Suprapubic skin (tissue), 4 donors: Measurements from ENCODE around the gene DAB1. TPM values are rescaled to one million over a fixed set of nuclear protein-coding genes. Genes with fewer than 3 reads are reported as not detected.

Experiments used
- DNase-seq, 2 donors: peaks; one replicate each; pipeline ENCODE4 v3.0.0-alpha.2; 2019; ENCODE audit warnings: low spot score in 2 of 2
- H3K27ac ChIP-seq: fragments of 200-600 bp; sonication (generic); one replicate; pipeline ENCODE4 v1.5.1; 2019
- H3K27me3 ChIP-seq: fragments of 200-600 bp; sonication (generic); one replicate; pipeline ENCODE4 v1.5.1; 2019
- H3K36me3 ChIP-seq: fragments of 200-600 bp; sonication (generic); one replicate; pipeline ENCODE4 v1.5.1; 2019
- H3K4me1 ChIP-seq: fragments of 200-600 bp; sonication (generic); one replicate; pipeline ENCODE4 v1.5.1; 2019
- H3K4me3 ChIP-seq: fragments of 200-600 bp; sonication (generic); one replicate; pipeline ENCODE4 v1.5.1; 2019; ENCODE audit warnings: mild to moderate bottlenecking
- H3K9me3 ChIP-seq: fragments of 200-600 bp; sonication (generic); one replicate; pipeline ENCODE4 v1.5.1; 2019
- CTCF ChIP-seq, 2 donors: fragments of 200-600 bp in 1 of 2; fragments of 450-650 bp in 1 of 2; sonication (generic) in 1 of 2; IDR thresholded peaks; one replicate each; pipeline ENCODE4 v1.5.1; 2016 to 2019; ENCODE audit warnings: antibody characterized with exemption in 2 of 2, mild to moderate bottlenecking in 1 of 2, moderate library complexity in 1 of 2
- EP300 ChIP-seq: sonication (generic); formaldehyde crosslinking; IDR thresholded peaks from one replicate; pipeline ENCODE4 v1.6.1; 2017; ENCODE audit warnings: antibody characterized with exemption
- POLR2A ChIP-seq, 2 donors: fragments of 450-650 bp; IDR thresholded peaks; one replicate each; pipeline ENCODE4 v1.6.1; 2017; ENCODE audit warnings: antibody characterized with exemption in 2 of 2, mild to moderate bottlenecking in 2 of 2, moderate library complexity in 2 of 2
- POLR2AphosphoS5 ChIP-seq, 3 donors: sonication (generic); formaldehyde crosslinking; IDR thresholded peaks; one replicate each; pipeline ENCODE4 v1.6.1; 2017; ENCODE audit warnings: antibody characterized with exemption in 3 of 3
- WGBS: methylation state at CpG from one replicate; pipeline ENCODE4 v1.1.5; 2018; 5-methylcytosine and 5-hydroxymethylcytosine counted together
- total RNA-seq, 4 donors: library from RNA; depleted of rRNA; stranded (reverse); fragments of >200 nt; gene quantifications; one replicate each; pipeline ENCODE4 v1.1.0, GENCODE V29; 2016

DAB1 gene
- total RNA-seq, 4 donors from 2014 or later: 0.17 to 1.0 (median 0.30) TPM

DNA sequence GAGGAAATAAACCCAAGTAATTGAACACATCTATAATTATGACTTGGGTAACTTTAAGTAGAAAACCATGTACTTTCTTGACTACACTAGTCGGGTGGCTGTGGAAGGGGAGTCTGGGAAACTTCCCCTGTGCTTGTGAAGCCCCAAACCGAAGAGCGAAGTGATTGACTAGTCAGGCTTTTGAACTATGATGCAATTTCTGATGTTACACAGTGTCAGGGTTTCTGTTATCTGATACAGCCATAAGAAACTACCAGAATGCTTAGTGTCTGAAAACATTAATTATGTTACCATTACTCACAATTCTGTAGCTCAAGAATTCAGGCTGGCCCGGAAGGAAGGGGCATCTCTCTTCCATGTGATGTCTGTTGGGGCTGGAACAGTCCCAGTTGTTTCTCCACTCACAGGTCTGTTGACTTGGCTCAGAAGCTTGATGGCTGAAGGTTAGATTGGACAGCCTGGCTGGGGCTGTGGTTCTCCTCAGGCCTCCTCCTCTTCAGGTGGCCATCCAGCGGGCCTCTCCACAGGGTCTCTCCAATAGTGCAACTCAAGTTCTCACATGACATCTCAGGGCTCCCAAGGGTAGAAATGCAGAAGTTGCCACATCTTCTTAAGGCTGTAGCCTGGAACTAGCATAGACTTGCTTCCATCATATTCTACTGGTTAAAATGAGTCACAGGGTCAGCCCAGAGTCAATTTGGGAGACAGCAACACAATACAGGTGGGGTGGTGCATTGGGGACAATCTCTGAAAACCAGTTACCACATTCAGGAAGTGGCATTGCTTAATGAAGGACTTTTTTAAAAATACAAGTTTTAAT, 449.7 kb downstream of the DAB1 start:
- H3K27ac ChIP-seq: no peak overlapping the region
- no peaks in the 10 kb centered on the region for H3K27me3 ChIP-seq
- TF ChIP-seq POLR2A (IDR thresholded peaks at IDR 0.05) (no peak), POLR2AphosphoS5 (IDR thresholded peaks at IDR 0.05) (no peak), EP300 (no peak), CTCF (IDR thresholded peaks at IDR 0.05) (no peak)
- 65% methylated on average over 5 of the region's 5 CpGs for WGBS
- DNase-seq: no peak
- no peaks in the 10 kb centered on the region for H3K4me1 ChIP-seq
- no peaks in the 10 kb centered on the region for H3K36me3 ChIP-seq
- H3K9me3 ChIP-seq: no peaks in the 10 kb centered on the region
- no peak overlapping the region for H3K4me3 ChIP-seq

DNA sequence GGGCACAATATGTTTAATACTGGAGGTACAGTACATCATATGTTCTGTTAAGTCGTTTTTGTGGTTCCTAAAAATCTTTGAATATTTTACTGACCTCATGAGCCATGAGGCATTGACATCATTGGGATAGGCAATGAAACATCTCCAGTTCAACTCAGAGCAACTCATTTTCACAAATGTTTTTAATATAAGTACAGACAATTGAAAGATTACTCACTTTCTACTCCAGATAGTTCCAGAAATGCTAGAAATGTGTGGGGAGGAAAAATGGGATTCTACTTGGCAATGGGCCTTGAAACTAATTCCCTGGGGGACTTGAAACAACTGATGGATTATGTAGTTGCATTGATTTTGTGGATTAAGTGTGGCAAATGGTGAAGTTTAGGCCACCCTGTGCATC, 450.9 kb downstream of the DAB1 start:
- TF ChIP-seq POLR2AphosphoS5 (IDR thresholded peaks at IDR 0.05) (no peak), EP300 (no peak)
- H3K36me3 ChIP-seq: no peaks in the 10 kb centered on the region
- no peak for DNase-seq
- 64% methylated on average over 1 of the region's 1 CpG for whole genome bisulfite sequencing
- no peak overlapping the region for H3K4me3 ChIP-seq
- no peaks in the 10 kb centered on the region for H3K4me1 ChIP-seq
- peaks cover 3% of the 10 kb centered on the region for H3K9me3 ChIP-seq
- H3K27ac ChIP-seq: no peak overlapping the region
- H3K27me3 ChIP-seq: no peaks in the 10 kb centered on the region

GRCh38 chr1:56970280-56970679, 453.6 kb downstream of the DAB1 start:
- no peaks in the 10 kb centered on the region for H3K36me3 ChIP-seq
- WGBS: 97% methylated on average over 1 of the region's 1 CpG
- no peak for DNase-seq
- H3K4me1 ChIP-seq: no peaks in the 10 kb centered on the region
- TF ChIP-seq POLR2AphosphoS5 (IDR thresholded peaks at IDR 0.05) (no peak), POLR2A (IDR thresholded peaks at IDR 0.05) (no peak), CTCF (IDR thresholded peaks at IDR 0.05) (no peak), EP300 (no peak)
- peaks cover 3% of the 10 kb centered on the region for H3K9me3 ChIP-seq
- H3K27ac ChIP-seq: no peak overlapping the region
- H3K27me3 ChIP-seq: peaks cover 3% of the 10 kb centered on the region
- no peak overlapping the region for H3K4me3 ChIP-seq

GRCh38 chr1:56968878-56969495, 454.9 kb downstream of the DAB1 start:
- no peaks in the 10 kb centered on the region for H3K36me3 ChIP-seq
- DNase-seq: no peak
- H3K27ac ChIP-seq: no peak overlapping the region
- H3K27me3 ChIP-seq: peaks cover 3% of the 10 kb centered on the region
- TF ChIP-seq POLR2AphosphoS5 (IDR thresholded peaks at IDR 0.05) (no peak), CTCF (IDR thresholded peaks at IDR 0.05) (no peak), EP300 (no peak), POLR2A (IDR thresholded peaks at IDR 0.05) (no peak)
- peaks cover 3% of the 10 kb centered on the region for H3K9me3 ChIP-seq
- 95% methylated on average over 2 of the region's 2 CpGs for WGBS
- no peaks in the 10 kb centered on the region for H3K4me1 ChIP-seq
- H3K4me3 ChIP-seq: no peak overlapping the region

GRCh38 chr1:56967900-56968832, 455.7 kb downstream of the DAB1 start:
- Histone ChIP-seq H3K36me3 (no peaks in the 10 kb centered on the region), H3K4me1 (no peaks in the 10 kb centered on the region), H3K4me3 (no peak overlapping the region), H3K27ac (no peak overlapping the region), H3K9me3 (peaks cover 3% of the 10 kb centered on the region), H3K27me3 (peaks cover 3% of the 10 kb centered on the region)
- TF ChIP-seq CTCF (IDR thresholded peaks at IDR 0.05) (no peak), POLR2AphosphoS5 (IDR thresholded peaks at IDR 0.05) (no peak), POLR2A (IDR thresholded peaks at IDR 0.05) (no peak), EP300 (no peak)
- DNase-seq: no peak
- WGBS: 47% methylated on average over 15 of the region's 15 CpGs
